Gastroesophageal sphincter (tissue), 3 donors: Measurements from ENCODE around the gene CD34.

Experiments used
- EP300 ChIP-seq: sonication (generic); formaldehyde crosslinking; IDR thresholded peaks from one replicate; pipeline ENCODE4 v1.6.1; 2017; ENCODE audit warnings: antibody characterized with exemption, mild to moderate bottlenecking
- POLR2A ChIP-seq, 2 donors: fragments of 450-650 bp; IDR thresholded peaks; one replicate each; pipeline ENCODE4 v1.6.1; 2017; ENCODE audit warnings: antibody characterized with exemption in 2 of 2, mild to moderate bottlenecking in 2 of 2, moderate library complexity in 1 of 2
- POLR2AphosphoS5 ChIP-seq: sonication (generic); formaldehyde crosslinking; IDR thresholded peaks from one replicate; pipeline ENCODE4 v1.6.1; 2017; ENCODE audit warnings: antibody characterized with exemption
- TF ChIP-seq, protein P1 (sequence below), 4 experiments: fragments of 200-600 bp in 2 of 4; fragments of 450-650 bp in 2 of 4; sonication (generic) in 1 of 4; IDR thresholded peaks; one replicate each; pipeline ENCODE4 v1.5.1; 2017 to 2019; ENCODE audit warnings: antibody characterized with exemption in 4 of 4, mild to moderate bottlenecking in 2 of 4, moderate library complexity in 2 of 4

DNA sequence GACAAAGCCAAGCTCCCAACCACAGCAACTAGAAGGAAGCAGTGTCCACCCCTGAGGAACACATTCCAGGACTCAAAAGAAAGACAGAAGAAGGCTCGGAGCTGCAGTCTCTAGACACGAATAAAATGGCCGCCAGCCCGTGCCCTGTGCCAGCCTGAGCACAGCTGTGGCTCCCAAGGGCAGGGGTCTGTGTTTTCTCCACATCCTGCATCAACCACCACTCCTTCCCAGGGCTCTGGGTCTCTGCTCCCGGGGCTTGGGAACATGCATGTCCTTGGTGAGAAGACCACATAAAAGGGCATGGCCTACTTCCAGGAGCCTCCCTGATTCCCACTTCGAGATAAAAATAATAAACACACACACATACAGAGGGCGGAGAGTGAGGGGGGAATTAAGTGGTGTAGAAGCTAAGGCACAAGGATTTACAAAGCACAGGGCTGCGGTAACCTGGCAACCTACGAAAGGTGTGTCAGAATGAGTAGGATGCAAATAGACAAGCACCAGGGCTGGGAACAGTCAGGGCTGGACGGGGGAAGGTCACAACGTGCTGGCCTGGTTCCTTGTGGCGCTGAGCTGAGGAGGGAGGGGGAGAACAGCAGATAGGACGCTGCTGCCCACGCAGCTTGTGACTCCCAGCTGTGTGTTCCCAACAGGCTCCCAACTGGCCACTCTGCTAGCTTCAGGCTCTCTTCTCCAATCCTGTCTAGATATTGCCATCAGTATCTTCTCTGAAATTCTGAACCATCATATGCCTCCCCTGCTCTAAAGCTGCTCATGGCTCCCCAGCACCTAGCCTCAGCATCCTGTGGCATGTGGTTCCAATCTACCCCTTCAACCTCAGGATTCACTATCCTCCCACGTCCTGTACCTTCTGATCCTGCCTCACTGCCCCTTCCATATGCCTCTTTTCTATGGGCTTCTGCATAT, 72.5 kb downstream of the CD34 start:
- TF ChIP-seq POLR2A (IDR thresholded peaks at IDR 0.05) (no peak), EP300 (no peak), POLR2AphosphoS5 (peak; percentile 32)
- TF ChIP-seq, protein P1, sequence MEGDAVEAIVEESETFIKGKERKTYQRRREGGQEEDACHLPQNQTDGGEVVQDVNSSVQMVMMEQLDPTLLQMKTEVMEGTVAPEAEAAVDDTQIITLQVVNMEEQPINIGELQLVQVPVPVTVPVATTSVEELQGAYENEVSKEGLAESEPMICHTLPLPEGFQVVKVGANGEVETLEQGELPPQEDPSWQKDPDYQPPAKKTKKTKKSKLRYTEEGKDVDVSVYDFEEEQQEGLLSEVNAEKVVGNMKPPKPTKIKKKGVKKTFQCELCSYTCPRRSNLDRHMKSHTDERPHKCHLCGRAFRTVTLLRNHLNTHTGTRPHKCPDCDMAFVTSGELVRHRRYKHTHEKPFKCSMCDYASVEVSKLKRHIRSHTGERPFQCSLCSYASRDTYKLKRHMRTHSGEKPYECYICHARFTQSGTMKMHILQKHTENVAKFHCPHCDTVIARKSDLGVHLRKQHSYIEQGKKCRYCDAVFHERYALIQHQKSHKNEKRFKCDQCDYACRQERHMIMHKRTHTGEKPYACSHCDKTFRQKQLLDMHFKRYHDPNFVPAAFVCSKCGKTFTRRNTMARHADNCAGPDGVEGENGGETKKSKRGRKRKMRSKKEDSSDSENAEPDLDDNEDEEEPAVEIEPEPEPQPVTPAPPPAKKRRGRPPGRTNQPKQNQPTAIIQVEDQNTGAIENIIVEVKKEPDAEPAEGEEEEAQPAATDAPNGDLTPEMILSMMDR (IDR thresholded peaks at IDR 0.05): no peak
